ENCODE results near the gene BRD4.

GRCh38 chr19:15236886-15237285 is 95.5 kb downstream of the BRD4 start:
- TF ChIP-seq POLR2AphosphoS5 (IDR thresholded peaks at IDR 0.05; ENCODE audit: borderline replicate concordance, low read depth, low read length) (no peak), EZH2 (IDR thresholded peaks at IDR 0.05) (no peak)
